ENCODE measurements around the gene WIZ.
"Not testable (repeated sequence)": the region's sequence is repeated elsewhere in the genome, so short reads cannot be mapped to it uniquely, and the experiment has no call there.

Gene WIZ

GRCh38 chr19:15411351-15411750 is 38.4 kb downstream of the WIZ start:
- not testable (repeated sequence) for DNase-seq (ENCODE audit: low spot score)

GRCh38 chr19:15404780-15405211 is 45.0 kb downstream of the WIZ start:
- no peak for DNase-seq (ENCODE audit: low spot score)

- peak; percentile 88 for DNase-seq (ENCODE audit: low spot score)
Measured at GRCh38 chr19:15404097-15404779, 45.5 kb downstream of the WIZ start.

GRCh38 chr19:15403151-15403531 is 46.6 kb downstream of the WIZ start:
- DNase-seq (ENCODE audit: low spot score) = no peak

GRCh38 chr19:15402411-15403150 is 47.2 kb downstream of the WIZ start:
- peak; percentile 93 for DNase-seq (ENCODE audit: low spot score)

- no peak for DNase-seq (ENCODE audit: low spot score)
Measured at GRCh38 chr19:15401397-15401710, 48.4 kb downstream of the WIZ start.

- DNase-seq (ENCODE audit: low spot score) = no peak
Measured at GRCh38 chr19:15400521-15401396, 49.0 kb downstream of the WIZ start.

- no peak for DNase-seq (ENCODE audit: low spot score)
Measured at GRCh38 chr19:15399635-15400034, 50.1 kb downstream of the WIZ start.

- no peak for DNase-seq (ENCODE audit: low spot score)
Measured at GRCh38 chr19:15399234-15399515, 50.6 kb downstream of the WIZ start.

- no peak for DNase-seq (ENCODE audit: low spot score)
Measured at GRCh38 chr19:15398501-15399233, 51.1 kb downstream of the WIZ start.

- DNase-seq (ENCODE audit: low spot score) = no peak
Measured at GRCh38 chr19:15397782-15398181, 52.0 kb downstream of the WIZ start.

- no peak for DNase-seq (ENCODE audit: low spot score)
Measured at GRCh38 chr19:15397236-15397635, 52.5 kb downstream of the WIZ start.

- no peak for DNase-seq (ENCODE audit: low spot score)
Measured at GRCh38 chr19:15396436-15396835, 53.3 kb downstream of the WIZ start.

GRCh38 chr19:15395251-15395650 is 54.5 kb downstream of the WIZ start:
- not testable (repeated sequence) for DNase-seq (ENCODE audit: low spot score)

GRCh38 chr19:15394426-15394825 is 55.3 kb downstream of the WIZ start:
- no peak for DNase-seq (ENCODE audit: low spot score)

GRCh38 chr19:15393963-15394362 is 55.8 kb downstream of the WIZ start:
- no peak for DNase-seq (ENCODE audit: low spot score)

GRCh38 chr19:15390814-15391213 is 58.9 kb downstream of the WIZ start:
- no peak for DNase-seq (ENCODE audit: low spot score)

- DNase-seq (ENCODE audit: low spot score) = no peak
Measured at GRCh38 chr19:15381864-15382263, 67.9 kb downstream of the WIZ start.

- no peak for DNase-seq (ENCODE audit: low spot score)
Measured at GRCh38 chr19:15381429-15381828, 68.3 kb downstream of the WIZ start.

- DNase-seq (ENCODE audit: low spot score) = peak; percentile 38
Measured at GRCh38 chr19:15379999-15380647, 69.6 kb downstream of the WIZ start.

GRCh38 chr19:15379083-15379998 is 70.4 kb downstream of the WIZ start, which contains the start of gene AKAP8:
Gene AKAP8 (minus strand): TSS chr19:15379787. CDS start chr19:15379731, 56 bp downstream.
- peak; percentile 99 for DNase-seq (ENCODE audit: low spot score)
